ENCODE results near the gene TDRD7. TPM values are rescaled to one million over a fixed set of nuclear protein-coding genes. Genes with fewer than 3 reads are reported as not detected.
"Not testable (repeated sequence)": the region's sequence is repeated elsewhere in the genome, so short reads cannot be mapped to it uniquely, and the experiment has no call there.

TDRD7 gene
- total RNA-seq, 3 donors from 2014 or later (not counting 1 experiment from before 2014, with no cell fraction given) = 9.8 to 16.4 (median 16.3) TPM

DNA sequence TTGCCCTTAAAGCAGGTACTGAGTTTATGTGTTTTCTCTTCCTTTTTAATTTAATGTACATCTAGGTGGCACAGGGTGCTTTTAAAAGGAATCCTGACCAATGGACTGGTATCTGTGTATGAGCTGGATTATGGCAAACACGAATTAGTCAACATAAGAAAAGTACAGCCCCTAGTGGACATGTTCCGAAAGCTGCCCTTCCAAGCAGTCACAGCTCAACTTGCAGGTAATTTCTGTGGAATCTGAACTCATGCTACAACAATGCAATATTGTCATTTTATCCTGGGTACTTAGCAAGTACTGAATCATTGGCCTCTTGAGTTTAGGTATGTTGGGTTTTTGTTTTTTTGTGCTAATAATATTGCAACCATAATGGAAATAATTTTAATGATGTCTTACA, 75.2 kb downstream of the TDRD7 start:
- TF ChIP-seq, protein P1, sequence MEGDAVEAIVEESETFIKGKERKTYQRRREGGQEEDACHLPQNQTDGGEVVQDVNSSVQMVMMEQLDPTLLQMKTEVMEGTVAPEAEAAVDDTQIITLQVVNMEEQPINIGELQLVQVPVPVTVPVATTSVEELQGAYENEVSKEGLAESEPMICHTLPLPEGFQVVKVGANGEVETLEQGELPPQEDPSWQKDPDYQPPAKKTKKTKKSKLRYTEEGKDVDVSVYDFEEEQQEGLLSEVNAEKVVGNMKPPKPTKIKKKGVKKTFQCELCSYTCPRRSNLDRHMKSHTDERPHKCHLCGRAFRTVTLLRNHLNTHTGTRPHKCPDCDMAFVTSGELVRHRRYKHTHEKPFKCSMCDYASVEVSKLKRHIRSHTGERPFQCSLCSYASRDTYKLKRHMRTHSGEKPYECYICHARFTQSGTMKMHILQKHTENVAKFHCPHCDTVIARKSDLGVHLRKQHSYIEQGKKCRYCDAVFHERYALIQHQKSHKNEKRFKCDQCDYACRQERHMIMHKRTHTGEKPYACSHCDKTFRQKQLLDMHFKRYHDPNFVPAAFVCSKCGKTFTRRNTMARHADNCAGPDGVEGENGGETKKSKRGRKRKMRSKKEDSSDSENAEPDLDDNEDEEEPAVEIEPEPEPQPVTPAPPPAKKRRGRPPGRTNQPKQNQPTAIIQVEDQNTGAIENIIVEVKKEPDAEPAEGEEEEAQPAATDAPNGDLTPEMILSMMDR (IDR thresholded peaks at IDR 0.05) = no peak
- Histone ChIP-seq H3K27me3 (ENCODE audit: control insufficient read depth, insufficient read depth, low read length) (no peaks in the 10 kb centered on the region), H3K4me3 (ENCODE audit: low read length) (no peak overlapping the region), H3K27ac (ENCODE audit: low read length) (no peak overlapping the region), H3K4me1 (ENCODE audit: control insufficient read depth, insufficient read depth, low read length) (no peaks in the 10 kb centered on the region), H3K9me3 (ENCODE audit: control insufficient read depth, insufficient read depth, low read length) (peaks cover 3% of the 10 kb centered on the region), H3K36me3 (ENCODE audit: control insufficient read depth, insufficient read depth, low read length) (peaks cover 44% of the 10 kb centered on the region)
- WGBS (ENCODE audit: insufficient coverage) = 89% methylated on average over 2 of the region's 2 CpGs
- DNase-seq = no peak
- intact Hi-C loops (cut with micrococcal nuclease) = no loop called here
- ATAC-seq = no peak
- H3K4me1 Mint-ChIP-seq = peaks cover 0 to 3% of the 10 kb centered on the region in 2 donors
- H3K4me3 Mint-ChIP-seq = no peak overlapping the region
- no peak overlapping the region for H3K27ac Mint-ChIP-seq
- H3K36me3 Mint-ChIP-seq = peaks cover 53% of the 10 kb centered on the region
- peaks cover 0 to 2% of the 10 kb centered on the region in 2 donors for H3K9me3 Mint-ChIP-seq
- no peaks in the 10 kb centered on the region for H3K27me3 Mint-ChIP-seq (ENCODE audit: low read depth in 2 of 2)

DNA sequence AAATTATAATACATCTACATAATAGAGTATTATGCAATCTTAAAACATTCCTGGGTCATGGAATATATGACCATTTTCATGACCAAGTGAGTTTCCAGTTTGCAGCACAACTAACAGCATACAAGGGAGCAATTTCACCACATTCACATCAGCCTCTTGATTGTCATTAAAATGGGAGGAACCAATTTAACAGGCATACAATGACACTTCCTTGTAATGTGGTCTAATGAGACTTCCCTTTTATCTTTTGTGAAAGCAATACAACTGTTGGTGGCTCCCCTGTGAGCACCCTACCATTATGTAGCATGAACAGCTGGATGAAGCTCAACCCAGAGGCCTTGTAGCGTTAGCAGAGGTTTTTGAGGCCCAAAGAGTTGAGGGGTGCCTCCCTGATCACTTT, 76.0 kb downstream of the TDRD7 start:
- Mint-ChIP-seq H3K27me3 (ENCODE audit: low read depth in 2 of 2) (no peaks in the 10 kb centered on the region), H3K4me3 (no peak overlapping the region), H3K36me3 (peaks cover 49% of the 10 kb centered on the region), H3K27ac (no peak overlapping the region), H3K9me3 (peaks cover 0 to 2% of the 10 kb centered on the region in 2 donors), H3K4me1 (peaks cover 0 to 4% of the 10 kb centered on the region in 2 donors)
- WGBS (ENCODE audit: insufficient coverage) = 94% methylated on average over 1 of the region's 1 CpG
- ATAC-seq (no peak), DNase-seq (no peak)
- no peaks in the 10 kb centered on the region for H3K27me3 ChIP-seq (ENCODE audit: control insufficient read depth, insufficient read depth, low read length)
- intact Hi-C loops (cut with micrococcal nuclease) = no loop called here
- H3K9me3 ChIP-seq (ENCODE audit: control insufficient read depth, insufficient read depth, low read length) = peaks cover 3% of the 10 kb centered on the region
- H3K36me3 ChIP-seq (ENCODE audit: control insufficient read depth, insufficient read depth, low read length) = peaks cover 37% of the 10 kb centered on the region
- H3K27ac ChIP-seq (ENCODE audit: low read length) = no peak overlapping the region
- H3K4me1 ChIP-seq (ENCODE audit: control insufficient read depth, insufficient read depth, low read length) = no peaks in the 10 kb centered on the region
- H3K4me3 ChIP-seq (ENCODE audit: low read length) = no peak overlapping the region
- TF ChIP-seq, protein P1 (IDR thresholded peaks at IDR 0.05) = no peak

DNA sequence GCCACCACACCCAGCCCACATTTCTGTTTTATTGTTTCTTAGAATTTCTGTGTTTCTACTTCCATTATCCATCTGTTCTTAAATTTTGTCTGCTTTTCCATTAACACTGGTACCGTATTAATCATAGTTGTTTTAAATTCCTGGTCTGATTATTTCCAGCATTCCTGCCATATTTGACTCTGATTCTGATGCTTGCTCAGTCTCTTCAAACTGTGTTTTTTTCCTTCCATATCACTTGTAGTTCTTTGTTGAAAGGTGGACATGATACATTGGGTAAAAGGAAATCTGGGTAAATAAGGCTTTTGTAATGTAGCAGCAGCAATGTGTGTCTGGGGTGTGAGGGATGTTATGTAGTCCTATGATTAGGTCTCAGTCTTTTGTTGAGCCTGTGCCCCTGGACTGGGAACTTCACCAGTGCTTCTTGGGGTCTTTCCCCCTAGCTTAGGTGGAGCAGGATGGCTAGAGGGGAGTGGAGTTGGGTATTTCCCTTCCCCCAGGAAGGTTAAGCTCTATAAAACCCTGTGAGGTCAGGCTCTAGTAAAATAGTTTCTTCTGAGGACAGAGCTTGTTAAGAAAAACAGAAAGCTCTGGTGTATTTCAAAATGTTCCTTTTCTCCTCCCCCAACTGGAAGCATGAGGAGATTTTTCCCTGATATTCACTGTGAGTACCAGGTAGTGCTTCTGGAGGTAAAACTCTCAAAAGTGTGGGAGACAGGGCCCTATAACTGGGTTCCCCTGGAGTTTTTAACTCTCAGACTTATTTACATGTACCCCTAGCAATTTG, 79.5 kb downstream of the TDRD7 start:
- Mint-ChIP-seq H3K4me3 (no peak overlapping the region), H3K4me1 (peaks cover 0 to 4% of the 10 kb centered on the region in 2 donors), H3K27me3 (ENCODE audit: low read depth in 2 of 2) (no peaks in the 10 kb centered on the region), H3K9me3 (peaks cover 0 to 2% of the 10 kb centered on the region in 2 donors), H3K27ac (no peak overlapping the region), H3K36me3 (peaks cover 40% of the 10 kb centered on the region)
- Histone ChIP-seq H3K36me3 (ENCODE audit: control insufficient read depth, insufficient read depth, low read length) (peaks cover 30% of the 10 kb centered on the region), H3K27ac (ENCODE audit: low read length) (no peak overlapping the region), H3K27me3 (ENCODE audit: control insufficient read depth, insufficient read depth, low read length) (no peaks in the 10 kb centered on the region), H3K9me3 (ENCODE audit: control insufficient read depth, insufficient read depth, low read length) (peaks cover 3% of the 10 kb centered on the region), H3K4me3 (ENCODE audit: low read length) (no peak overlapping the region), H3K4me1 (ENCODE audit: control insufficient read depth, insufficient read depth, low read length) (no peaks in the 10 kb centered on the region)
- 100% methylated on average over 1 of the region's 1 CpG for WGBS (ENCODE audit: insufficient coverage)
- ATAC-seq (no peak), DNase-seq (no peak)
- intact Hi-C loops (cut with micrococcal nuclease) = no loop called here
- TF ChIP-seq, protein P1 (IDR thresholded peaks at IDR 0.05) = no peak

DNA sequence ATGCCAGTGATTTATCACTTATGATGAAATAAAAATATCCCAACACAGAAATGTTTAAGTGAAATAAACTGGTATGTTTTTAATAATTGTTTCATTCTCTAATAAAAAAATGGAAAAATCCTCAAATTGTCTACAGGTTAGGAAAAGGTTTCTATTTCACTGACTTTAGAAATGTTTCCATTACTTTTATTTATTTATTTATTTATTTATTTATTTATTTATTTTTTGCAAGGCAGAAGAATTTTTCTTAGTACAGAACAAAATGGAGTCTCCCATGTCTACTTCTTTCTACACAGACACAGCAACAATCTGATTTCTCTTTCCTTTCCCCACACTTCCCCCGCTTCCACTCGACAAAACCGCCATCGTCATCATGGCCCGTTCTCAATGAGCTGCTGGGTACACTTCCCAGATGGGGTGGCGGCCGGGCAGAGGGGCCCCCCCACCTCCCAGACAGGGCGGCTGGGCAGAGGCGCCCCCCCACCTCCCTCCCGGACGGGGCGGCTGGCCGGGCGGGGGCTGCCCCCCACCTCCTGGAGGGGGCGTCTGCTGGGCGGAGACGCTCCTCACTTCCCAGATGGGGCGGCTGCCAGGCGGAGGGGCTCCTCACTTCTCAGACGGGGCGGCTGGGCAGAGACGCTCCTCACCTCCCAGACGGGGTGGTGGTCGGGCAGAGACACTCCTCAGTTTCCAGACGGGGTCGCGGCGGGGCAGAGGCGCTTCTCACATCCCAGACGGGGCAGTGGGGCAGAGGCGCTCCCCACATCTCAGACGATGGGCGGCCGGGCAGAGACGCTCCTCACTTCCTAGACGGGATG, 85.9 kb downstream of the TDRD7 start:
- H3K27me3 ChIP-seq (ENCODE audit: control insufficient read depth, insufficient read depth, low read length) = peaks cover 14% of the 10 kb centered on the region
- H3K9me3 ChIP-seq (ENCODE audit: control insufficient read depth, insufficient read depth, low read length); H3K27ac ChIP-seq (ENCODE audit: low read length); ATAC-seq; intact Hi-C loops (cut with micrococcal nuclease); H3K4me3 Mint-ChIP-seq; H3K27ac Mint-ChIP-seq; H3K4me1 Mint-ChIP-seq; H3K4me3 ChIP-seq (ENCODE audit: low read length); DNase-seq; H3K36me3 Mint-ChIP-seq; H3K9me3 Mint-ChIP-seq: not testable (repeated sequence)
- H3K4me1 ChIP-seq (ENCODE audit: control insufficient read depth, insufficient read depth, low read length) = peaks cover 15% of the 10 kb centered on the region
- H3K27me3 Mint-ChIP-seq (ENCODE audit: low read depth in 2 of 2) = peaks cover 10 to 12% of the 10 kb centered on the region in 2 donors
- H3K36me3 ChIP-seq (ENCODE audit: control insufficient read depth, insufficient read depth, low read length) = peaks cover 12% of the 10 kb centered on the region
- WGBS (ENCODE audit: insufficient coverage) = 97% methylated on average over 36 of the region's 36 CpGs

DNA sequence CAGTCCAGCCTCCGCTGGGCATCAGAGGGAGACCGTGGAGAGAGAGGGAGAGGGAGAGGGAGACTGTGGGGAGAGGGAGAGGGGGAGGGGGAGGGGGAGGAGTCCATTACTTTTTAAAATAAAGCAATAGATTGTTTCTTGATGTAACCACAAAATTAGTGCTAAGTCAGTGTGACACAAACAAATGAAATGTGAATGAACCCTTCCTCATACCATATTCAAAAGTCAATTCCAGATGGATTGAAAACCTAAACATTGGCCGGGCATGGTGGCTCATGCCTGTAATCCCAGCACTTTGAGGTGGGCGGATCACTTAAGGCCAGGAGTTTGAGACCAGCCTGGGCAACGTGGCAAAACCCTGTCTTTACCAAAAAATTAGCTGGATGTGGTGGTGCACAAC, 87.0 kb downstream of the TDRD7 start:
- H3K27ac Mint-ChIP-seq; DNase-seq; ATAC-seq; intact Hi-C loops (cut with micrococcal nuclease); H3K36me3 Mint-ChIP-seq; H3K4me3 ChIP-seq (ENCODE audit: low read length); H3K4me3 Mint-ChIP-seq; H3K9me3 Mint-ChIP-seq; H3K27ac ChIP-seq (ENCODE audit: low read length); H3K9me3 ChIP-seq (ENCODE audit: control insufficient read depth, insufficient read depth, low read length): not testable (repeated sequence)
- Mint-ChIP-seq H3K4me1 (peaks cover 11 to 15% of the 10 kb centered on the region in 2 donors), H3K27me3 (ENCODE audit: low read depth in 2 of 2) (peaks cover 10 to 23% of the 10 kb centered on the region in 2 donors)
- peaks cover 19% of the 10 kb centered on the region for H3K4me1 ChIP-seq (ENCODE audit: control insufficient read depth, insufficient read depth, low read length)
- peaks cover 24% of the 10 kb centered on the region for H3K27me3 ChIP-seq (ENCODE audit: control insufficient read depth, insufficient read depth, low read length)
- peaks cover 12% of the 10 kb centered on the region for H3K36me3 ChIP-seq (ENCODE audit: control insufficient read depth, insufficient read depth, low read length)
- 79% methylated on average over 4 of the region's 5 CpGs for WGBS (ENCODE audit: insufficient coverage)
